Measurements from ENCODE around the gene ANO1.
"Not testable (repeated sequence)": the region's sequence is repeated elsewhere in the genome, so short reads cannot be mapped to it uniquely, and the experiment has no call there.

ANO1 gene

DNA sequence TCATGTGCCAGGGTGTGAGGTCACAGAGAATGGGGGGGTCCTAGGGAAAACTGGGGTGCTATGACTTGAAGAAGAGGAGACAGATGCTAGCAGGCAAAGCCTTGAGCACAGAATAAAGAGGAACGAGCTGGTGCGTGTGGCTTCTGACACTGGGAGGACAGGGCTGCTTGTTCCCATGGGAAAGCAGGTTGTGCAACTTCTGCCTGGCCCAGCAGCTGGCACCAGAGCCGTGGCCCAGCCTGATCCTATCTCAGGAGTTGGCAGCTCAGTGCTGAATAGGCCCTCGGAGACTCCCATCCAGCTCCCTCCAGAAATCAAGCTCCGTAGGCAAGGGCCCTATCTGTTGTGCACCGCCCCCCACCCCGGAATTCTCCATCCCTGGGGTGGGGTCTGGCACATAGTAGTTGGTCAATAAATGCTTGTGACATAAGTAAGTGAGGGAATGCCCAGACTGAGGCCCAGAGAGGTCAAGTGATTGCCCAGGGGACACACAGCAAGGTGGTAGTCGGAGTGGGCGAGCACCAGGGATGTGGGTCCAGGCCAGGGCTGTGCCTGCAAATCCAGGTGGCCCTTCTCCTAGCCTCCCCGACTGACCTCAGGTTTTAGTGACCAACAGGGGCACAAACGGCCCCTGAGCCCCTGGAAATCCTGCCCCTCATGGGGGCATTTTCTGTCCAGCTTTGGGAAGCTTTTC is 105.5 kb downstream of the ANO1 start:
- no peak overlapping the region for H3K4me3 ChIP-seq (ENCODE audit: low read depth, low read length)

DNA sequence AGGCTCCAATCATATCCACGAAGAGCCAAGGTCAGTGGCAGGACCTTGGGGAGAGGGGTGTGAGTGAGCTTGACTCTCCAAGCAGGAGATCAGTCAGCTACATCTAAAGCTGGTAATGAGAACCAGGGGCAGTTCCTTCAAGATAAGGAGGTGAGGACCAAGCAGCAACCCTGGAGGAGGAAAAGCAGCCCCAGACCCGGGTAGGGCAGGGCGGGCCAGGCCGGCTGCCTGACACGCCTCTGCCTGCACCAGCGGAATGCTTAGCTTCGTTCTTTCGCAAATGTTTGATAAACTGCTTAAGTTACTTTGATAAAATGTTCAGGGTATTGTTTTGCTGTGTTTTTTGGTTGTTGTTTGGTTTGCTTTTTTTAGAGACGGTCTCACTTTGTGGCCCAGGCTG is 106.3 kb downstream of the ANO1 start:
- H3K4me3 ChIP-seq (ENCODE audit: low read depth, low read length), result no peak overlapping the region

DNA sequence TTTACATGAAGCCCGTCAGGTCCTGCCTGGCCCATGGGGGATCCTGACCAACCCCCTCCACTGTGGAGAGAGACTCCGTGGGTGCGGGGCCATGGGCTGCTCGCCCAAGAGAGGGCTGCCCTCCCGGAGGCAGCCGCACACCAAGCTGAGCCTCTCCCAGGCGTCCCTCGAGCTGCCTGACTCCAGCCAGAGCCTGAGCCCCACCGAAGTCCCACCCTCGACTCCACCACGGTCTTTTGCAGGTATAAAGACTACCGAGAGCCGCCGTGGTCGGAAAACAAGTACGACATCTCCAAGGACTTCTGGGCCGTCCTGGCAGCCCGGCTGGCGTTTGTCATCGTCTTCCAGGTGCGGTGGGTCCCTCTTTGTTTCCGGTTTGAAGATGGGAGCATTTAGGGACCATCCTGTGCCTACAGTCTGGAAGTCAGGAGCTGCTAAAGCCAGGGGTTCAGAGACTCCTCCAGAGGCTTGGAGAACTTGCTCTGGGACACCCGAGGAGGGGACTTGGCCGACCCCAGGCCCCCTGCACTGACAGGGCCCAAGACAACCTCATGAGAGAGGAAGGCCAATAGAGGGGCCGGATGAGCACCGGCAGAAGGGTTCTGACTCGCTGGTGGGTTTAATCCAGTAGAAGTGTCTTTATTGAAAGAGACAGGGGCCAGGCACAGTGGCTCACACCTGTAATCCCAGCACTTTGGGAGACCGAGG is 107.4 kb downstream of the ANO1 start:
- H3K4me3 ChIP-seq (ENCODE audit: low read depth, low read length), result no peak overlapping the region

DNA sequence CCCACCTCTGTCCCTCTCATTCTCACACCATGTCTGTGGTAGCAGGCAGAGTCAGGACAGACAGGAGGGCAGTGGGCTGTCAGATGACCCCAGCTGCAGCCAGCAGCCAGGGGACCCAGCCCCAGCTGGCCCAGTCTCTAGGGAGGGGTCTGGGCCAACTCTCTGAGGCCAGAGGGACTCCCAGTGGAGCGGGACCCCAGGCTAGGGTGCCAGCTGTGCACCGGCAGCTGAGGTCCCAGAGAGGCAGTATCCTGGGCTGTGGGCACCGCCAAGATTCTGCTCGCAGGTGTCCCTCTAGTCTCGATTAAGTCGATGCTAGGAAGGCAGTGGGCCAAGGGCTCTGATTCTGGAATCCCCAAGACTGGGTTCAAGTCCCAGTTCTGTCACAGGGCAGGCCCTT is 108.3 kb downstream of the ANO1 start:
- H3K4me3 ChIP-seq (ENCODE audit: low read depth, low read length), result no peak overlapping the region

DNA sequence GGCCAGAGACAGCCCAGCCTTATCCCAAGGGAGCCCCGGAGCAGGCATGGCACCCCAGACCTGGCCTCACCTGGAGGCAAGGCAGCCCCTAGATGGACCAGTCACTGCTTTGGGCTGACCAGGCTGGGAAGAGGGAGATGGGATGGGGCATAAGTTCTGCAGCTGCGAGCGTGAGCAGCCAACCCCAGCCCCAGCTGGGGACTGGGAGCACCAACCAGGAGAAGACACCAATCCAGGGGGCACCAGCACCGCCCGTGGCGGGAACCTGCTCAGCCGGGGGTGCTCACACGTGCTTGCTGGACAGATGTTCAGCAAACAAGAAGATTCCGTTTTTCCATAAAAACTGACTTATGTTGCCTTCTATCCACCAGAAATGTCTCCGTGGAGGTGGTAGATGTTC is 108.8 kb downstream of the ANO1 start:
- no peak overlapping the region for H3K4me3 ChIP-seq (ENCODE audit: low read depth, low read length)

DNA sequence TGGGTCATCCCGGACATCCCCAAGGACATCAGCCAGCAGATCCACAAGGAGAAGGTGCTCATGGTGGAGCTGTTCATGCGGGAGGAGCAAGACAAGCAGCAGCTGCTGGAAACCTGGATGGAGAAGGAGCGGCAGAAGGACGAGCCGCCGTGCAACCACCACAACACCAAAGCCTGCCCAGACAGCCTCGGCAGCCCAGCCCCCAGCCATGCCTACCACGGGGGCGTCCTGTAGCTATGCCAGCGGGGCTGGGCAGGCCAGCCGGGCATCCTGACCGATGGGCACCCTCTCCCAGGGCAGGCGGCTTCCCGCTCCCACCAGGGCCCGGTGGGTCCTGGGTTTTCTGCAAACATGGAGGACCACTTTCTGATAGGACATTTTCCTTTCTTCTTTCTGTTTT is 109.7 kb downstream of the ANO1 start:
- H3K4me3 ChIP-seq (ENCODE audit: low read depth, low read length), result no peak overlapping the region

DNA sequence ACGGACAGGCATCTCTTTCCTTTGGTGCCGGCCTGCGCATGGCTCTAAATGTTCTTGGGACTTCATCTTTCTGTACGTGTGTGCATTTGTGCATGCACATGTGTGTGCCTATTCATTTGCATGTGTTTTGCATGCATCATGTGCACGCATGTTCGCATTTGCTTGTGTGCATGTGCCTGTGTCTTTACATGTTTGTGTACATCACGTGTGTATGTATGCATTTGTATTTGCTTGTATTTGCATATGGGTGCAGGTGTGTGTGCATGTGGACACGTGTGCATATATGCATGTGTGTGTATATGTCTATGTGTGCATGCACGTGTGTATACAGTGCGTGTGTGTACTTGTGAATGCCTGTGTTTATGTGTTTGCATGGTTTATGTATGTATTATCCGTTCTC is 111.5 kb downstream of the ANO1 start:
- H3K4me3 ChIP-seq (ENCODE audit: low read depth, low read length), result no peak overlapping the region

DNA sequence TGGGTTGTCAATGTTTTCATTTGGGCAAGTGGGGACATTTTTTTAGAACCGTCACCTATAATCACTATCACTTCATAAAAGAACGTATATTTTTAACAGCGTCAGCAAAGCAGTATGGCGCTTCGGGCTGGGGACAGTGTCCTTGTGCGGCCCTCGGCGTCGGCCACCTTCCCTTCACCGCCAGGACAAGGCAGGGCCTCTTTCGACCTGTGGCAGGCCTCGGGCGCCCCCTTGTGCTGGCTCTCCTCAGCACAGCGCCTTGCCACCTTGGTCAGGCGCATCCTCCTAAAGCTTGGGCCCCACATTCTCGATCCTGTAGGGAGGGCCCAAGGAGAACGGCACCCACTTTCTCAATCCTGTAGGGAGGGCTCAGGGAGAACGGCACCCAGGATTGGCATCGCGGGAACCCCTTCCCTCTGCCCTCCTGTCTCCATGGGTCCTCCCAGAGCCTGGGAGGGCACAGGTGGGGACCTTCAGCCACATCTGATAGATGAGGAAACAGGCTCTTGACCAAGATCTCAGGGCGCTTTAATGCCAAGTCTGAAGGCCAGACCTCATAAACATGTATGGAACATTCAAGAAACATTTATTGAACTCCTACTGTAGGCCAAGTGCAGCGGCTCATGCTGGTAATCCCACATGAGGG is 113.5 kb downstream of the ANO1 start:
- no peak overlapping the region for H3K4me3 ChIP-seq (ENCODE audit: low read depth, low read length)

DNA sequence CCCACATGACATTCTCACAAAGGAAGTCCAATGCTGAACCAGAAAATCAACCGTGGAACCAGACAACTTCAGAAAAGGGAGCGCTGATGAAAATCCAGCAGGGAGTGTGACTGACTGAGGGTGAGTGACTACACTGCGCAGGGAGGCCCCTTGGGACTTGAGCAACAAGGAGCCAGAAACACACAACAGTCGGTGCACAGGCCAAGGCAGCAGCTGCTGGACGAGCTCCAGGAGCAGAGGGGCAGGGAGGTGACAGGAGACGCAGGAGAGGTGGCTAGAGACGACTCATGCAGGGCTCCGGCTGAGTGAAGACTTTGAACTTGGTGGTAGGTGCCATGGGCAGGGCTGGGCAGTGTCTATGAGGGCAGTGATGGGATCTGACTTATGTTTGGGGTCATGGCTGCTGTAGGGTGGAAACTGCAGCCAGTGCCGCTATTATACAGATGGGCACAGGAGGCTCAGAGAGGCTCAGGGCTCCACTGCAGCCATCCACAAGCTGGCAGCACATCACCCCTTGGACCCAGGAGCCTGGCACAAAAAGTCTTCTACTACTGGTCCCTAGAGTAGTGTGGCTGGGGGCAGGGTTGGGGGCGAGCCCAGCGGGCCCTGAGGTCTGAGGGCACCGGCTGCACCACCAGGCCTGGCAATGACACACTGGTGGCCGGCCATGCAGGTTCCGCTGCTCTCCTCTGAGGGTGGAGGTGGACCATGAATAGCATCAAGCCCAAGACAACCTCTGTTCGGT is 114.7 kb downstream of the ANO1 start:
- no peak overlapping the region for H3K4me3 ChIP-seq (ENCODE audit: low read depth, low read length)

DNA sequence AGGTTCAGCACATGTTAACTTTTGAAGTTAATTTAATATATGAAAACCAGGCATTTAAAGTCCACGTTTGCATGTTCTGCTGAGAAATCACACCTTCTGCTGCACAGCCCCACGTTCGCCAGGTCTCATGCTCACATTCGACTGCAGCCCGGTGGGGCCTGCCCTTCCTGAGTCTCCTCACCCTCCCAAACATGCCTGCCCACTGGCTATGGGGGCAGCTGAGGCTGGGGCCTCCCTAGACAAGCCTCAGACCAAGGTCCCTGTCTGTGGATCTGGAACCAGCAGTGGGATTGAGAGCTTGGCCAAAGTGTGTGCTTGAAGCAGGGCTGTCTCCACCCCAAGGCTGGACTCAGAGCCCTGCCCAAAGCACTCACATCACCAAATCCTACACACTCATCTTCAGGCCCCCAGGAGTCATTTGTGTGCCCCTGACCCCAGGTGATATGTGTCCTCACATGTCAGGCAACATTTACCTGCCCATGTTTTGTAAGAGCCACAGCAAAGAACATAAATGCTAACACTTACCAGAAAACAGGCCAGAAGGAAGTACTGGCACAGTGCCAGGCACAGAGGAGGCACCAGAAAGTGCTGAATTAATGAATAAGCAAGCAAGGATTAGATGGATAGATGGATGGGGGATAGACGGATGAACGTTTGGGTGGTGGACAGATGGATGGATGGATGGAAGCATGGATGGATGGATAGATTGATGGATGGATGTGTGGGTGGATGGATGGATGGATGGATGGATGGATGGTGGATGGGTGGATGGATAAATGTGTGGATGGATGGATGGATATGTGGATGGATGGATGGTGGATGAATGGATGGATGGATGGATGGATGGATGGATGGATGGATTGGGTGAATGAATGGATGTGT is 115.5 kb downstream of the ANO1 start:
- no peak overlapping the region for H3K4me3 ChIP-seq (ENCODE audit: low read depth, low read length)

DNA sequence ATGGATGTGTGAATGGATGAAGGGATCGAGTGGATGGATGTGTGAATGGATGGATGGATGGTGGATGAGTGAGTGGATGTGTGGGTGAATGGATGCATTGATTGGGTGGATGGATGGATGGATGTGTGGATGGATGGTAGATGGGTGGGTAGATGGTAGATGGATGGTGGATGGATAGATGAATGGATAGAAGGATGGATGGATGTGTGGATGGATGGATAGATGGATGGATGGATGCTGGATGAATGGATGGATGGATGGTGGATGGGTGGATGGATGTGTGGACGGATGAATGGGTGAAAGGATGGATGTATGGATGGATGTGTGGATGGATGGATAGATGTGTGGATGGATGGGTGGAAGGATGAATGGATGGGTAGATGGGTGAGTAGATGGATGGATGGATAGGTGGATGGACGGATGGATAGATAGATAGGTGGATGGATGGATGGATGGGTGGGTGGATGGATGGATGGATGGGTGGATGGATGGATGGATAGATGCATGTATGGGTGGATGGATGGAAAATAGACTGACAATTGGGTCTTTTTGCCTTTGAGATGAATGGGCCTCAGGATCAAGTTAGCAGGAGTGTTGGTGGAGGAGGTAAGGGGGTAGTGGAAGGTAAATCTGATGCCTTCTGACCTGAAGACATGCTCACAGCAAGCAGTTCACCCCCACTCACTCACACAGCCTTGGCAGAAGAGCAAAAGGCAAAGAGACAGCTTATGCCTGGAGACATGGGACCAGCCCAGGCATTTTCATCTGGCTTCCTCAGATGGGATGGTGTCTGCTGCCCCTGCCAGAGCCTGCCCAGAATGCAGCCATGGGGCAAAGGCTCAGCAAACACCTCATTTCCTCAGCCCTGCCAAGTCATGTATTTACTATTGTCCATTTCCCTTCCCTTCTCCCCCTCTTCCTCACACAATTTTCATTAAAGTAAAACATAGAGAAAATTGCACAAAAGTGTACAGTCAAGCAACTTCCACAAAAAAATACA is 117.0 kb downstream of the ANO1 start:
- H3K4me3 ChIP-seq (ENCODE audit: low read depth, low read length), result no peak overlapping the region

DNA sequence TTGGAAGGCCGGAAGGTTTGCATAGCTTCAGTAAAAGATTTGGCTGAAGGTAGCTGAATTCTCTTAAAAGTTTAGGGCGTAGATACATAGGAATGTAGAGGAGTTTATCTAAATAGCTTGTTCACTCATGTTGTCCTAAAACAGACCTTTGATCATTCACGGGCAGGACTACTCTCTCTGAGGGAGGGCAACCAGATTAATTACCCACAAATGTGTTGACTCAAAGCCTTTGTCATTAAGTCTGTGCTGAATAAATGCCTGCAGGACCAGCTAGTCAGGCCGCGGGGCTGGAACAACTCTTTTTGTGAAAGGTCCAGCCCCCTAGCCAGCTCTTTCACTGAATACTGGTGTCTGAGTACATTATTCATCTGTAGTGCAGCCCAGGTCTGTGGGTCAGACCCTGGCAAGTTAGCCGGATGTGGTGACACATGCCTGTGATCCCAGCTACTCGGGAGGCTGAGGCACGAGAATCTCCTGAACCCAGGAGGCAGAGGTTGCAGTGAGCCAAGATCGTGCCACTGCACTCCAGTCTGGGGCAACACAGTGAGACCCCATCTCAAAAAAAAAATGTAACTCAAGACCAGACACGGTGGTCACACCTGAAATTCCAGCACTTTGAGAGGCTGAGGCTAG is 122.2 kb downstream of the ANO1 start:
- no peak overlapping the region for H3K4me3 ChIP-seq (ENCODE audit: low read depth, low read length)

DNA sequence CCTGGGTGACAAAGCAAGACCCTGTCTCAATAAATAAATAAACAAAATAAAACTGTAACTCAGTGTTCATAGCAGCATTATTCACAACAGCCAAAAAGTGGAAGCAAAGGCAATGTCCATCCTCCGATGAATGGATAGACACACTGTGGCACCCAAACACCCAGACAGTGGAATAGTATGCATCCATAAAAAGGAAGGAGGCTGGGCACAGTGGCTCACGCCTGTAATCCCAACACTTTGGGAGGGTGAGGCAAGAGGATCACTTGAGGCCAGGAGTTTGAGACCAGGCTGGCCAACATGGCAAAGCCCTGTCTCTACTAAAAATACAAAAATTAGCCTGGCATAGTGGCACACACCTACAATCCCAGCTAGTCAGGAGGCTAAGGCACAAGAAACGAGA is 122.9 kb downstream of the ANO1 start:
- H3K4me3 ChIP-seq (ENCODE audit: low read depth, low read length), result not testable (repeated sequence)

DNA sequence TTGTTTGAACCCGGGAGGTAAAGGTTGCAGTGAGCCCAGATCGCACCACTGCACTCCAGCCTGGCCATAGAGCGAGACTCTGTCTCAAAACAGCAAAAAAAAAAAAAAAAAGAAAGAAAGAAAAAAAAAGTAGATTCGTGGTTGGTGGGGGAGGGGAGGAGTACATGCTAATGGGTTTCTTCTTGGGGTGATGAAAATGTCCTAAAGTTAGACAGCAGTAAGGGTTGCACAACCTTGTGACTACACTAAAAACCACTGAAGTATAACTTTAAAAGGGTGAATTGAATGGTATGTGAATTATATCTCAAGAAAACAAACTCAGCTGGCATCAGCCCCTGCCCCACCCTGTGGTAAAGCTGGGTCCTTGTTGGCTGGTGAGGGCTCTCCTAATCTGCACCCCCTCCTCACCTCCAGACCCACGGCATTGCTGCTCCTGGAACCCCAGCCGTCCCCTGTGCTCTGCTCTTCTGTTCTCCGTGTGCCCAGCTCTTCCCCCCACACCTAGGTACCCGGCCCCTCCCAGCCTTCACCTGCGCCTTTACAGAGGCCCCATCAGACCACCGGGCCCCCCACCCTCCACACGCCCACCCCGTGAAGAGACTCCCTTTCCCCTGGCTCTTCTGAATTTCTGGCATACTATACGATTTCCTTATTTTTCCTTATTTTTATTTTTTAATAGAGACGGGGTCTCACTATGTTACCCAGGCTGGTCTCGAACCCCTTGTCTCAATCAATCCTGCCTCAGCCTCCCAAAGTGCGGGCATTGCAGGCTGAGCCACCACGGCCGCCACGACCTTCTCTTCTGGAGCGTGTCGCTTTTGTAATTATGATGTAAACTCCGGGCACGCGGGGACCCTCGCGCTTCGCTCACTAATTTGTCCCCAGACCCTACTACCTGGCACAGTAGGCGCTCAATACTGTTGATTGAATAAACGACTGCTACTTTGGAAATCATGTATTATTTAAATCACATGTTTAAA is 124.1 kb downstream of the ANO1 start:
- peak overlapping the region; percentile 17 for H3K4me3 ChIP-seq (ENCODE audit: low read depth, low read length)

DNA sequence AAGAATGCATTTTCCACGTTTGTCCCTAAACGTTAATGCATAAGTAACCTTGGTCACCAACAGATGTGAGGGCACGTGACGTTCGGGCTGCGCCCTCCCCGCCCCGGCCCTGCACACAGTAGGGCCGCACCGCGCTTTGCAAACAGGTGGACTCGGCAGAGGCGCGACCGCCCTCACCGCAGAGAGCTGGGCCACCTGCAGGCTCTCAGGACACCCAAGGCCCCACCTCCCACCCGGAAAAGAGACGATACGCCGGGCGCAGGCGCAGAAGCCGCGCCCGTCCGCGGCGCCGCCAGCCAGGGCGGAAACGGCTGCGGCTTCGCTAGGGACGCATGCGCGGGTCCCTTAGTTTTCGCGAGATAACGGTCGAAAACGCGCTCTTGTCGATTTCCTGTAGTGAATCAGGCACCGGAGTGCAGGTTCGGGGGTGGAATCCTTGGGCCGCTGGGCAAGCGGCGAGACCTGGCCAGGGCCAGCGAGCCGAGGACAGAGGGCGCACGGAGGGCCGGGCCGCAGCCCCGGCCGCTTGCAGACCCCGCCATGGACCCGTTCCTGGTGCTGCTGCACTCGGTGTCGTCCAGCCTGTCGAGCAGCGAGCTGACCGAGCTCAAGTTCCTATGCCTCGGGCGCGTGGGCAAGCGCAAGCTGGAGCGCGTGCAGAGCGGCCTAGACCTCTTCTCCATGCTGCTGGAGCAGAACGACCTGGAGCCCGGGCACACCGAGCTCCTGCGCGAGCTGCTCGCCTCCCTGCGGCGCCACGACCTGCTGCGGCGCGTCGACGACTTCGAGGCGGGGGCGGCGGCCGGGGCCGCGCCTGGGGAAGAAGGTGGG is 125.0 kb downstream of the ANO1 start, which contains the start of gene FADD:
TSS of gene FADD (plus strand) at position 377 of the 831 bp plus-strand sequence. CDS start at position 541, 164 bp downstream.
- H3K4me3 ChIP-seq (ENCODE audit: low read depth, low read length), result peak within 1 kb of the TSS; percentile 94

DNA sequence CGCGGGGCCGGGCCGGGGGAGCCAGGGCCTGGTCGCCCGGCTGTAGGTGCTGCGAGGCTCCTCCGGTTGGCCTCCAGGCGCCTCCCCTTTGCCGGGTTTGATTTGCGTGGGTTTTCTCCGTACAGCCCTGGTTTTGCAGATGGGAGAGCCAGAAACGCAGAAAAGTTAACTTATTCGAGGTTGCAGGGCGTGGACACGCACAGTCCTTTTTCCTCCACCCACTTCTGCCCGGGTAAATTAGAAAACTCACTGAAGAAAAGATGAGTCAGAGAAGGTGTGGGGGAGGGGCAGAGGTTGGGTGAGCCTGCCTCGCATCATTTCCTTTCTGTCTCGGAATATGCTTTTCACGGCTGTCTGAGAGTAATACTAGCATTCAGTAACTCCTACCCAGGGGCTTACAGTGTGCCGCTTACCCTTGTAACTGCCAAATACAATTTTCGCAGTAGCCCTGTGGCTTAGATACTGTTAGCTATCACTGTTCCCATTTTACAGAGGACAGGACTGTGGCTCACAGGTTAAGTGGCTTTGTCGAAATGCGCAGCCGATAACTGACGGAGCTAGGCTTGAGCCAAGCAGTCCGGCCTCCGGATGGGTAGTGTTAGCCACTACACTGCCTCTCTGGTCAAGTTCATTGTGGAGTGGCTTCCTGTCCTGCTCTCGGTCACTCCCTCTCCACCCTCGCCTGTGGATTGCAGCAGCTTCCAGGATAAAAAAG is 125.8 kb downstream of the ANO1 start:
- H3K4me3 ChIP-seq (ENCODE audit: low read depth, low read length), result peak overlapping the region; percentile 94
